Stimulated activated CD8-positive, alpha-beta memory T cell treated with anti-CD3 and anti-CD28 coated beads, Interleukin-2, amount 100 ng/mL, for 1 hour (primary cell): ENCODE data around the gene C2CD3.
"Not testable (repeated sequence)": the region's sequence is repeated elsewhere in the genome, so short reads cannot be mapped to it uniquely, and the experiment has no call there.

Experiments
- DNase-seq, 2 donors: peaks; one replicate each; pipeline ENCODE4 v3.0.0-alpha.2; 2020; ENCODE audit warnings: low read depth in 2 of 2

Gene C2CD3

DNA sequence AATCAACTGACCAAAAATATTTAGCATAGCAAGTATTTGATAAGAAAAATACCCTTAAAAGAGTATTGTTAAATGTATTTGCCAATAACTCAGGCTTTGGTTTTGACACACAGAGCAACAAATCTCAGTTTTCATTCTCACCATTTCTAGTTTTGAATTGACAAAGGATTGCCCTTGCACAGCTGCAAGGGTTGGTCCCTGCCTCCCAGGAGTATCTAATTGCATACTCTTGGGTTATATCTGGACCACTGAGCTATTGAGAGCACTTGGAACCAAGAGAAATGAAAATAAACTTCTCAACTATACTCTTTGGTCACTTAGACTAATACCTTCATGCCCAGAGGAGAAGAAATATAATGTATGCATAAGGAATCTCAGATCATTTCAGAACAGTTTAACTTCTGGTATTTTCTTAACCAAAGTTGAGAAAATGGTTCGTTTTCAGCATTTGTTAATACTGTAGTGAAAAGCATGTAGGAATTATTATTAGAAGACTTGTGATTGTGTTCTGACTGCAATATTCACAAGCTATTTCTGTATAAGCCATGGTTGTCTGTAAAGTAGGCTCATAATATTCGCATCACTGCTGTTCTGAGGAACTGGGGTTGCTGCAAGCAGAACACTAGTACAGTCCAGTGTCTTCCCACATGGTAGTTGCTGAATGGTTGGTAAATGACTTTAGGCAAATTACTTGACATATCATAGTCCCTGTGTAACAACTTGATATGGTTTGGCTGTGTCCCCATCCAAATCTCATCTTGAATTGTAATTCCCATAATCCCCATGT is 7.9 kb downstream of the C2CD3 start:
- DNase-seq, result no peak

DNA sequence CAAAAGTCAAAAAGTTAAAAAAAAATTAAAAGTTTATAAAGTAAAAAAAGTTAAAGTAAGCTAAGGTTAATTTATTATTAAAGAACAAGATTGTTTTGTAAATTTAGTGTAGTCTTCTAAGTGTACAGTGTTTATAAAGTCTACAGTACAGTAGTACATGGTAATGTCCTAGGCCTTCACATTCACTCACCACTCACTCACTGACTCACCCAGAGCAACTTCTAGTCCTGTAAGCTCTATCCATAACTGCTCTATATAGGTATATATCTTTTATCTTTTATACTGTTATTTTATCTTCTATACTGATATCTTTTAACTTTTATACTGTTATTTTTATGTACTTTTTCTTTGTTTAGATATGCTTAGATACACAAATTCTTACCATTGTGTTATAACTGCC is 11.2 kb downstream of the C2CD3 start:
- DNase-seq, result no peak

DNA sequence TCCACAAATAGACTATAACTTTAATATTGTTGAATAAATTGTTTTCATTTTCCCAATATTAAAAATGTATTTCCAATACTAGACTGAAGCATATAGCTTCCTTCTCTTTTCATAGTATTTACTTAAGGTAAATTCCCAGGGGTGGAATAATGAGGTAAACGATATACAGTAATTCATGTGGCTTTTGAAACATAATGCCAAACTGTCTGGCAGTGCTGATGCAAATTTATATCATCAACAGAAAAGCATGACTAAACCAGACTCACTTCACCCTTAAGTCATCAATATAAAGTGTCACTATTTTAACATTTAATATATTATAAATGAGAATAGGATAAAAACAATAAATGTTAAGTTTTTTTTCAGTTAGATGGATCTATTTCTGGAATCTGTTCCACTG is 13.6 kb downstream of the C2CD3 start:
- DNase-seq, result no peak

DNA sequence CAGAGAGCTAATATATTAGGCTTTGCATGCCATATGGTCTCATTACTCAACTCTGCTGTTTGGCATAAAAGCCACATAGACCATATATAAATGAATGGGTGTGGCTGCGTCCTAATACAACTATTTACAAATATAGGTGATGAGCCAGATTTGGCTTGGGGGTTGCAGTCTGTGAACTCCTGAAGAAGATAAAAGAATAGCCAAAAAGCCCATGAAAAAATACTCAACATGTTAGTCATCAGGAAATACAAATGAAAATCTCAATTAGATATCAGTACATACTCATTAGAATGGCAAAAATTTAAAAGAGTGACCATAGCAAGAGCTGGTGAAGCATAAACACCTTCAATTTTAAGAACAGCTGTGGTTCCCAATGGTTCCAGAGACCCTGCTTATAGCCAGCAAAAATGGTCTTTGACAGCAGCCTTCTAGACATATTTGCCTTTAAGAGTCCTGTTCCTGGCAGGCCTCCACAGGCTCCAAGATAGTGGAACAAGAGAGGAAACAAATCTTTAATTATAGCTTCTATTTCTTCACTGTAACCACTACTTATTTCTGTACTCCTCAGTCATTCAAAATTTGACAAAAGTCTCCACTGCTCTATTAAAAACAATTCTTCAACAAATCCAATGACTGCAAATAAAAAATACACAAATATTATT is 16.1 kb downstream of the C2CD3 start:
- no peak for DNase-seq

DNA sequence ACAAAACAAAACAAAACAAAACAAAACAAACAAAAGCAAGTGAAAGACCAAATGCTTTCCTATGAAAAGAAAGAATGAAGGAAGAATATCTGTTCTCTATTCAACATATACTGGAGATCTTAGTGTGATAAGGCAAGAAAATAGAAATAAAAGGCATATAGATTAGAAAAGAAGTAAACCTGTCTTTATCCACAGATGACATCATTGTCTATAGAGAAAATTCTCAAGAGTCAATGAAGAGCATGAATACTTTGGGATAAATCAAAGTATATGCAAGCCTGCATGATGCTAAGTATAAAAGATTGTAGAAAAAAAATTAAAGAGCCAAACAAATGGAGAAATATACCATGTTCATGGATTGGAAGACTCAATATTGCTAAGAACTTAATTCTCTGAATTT is 17.6 kb downstream of the C2CD3 start:
- no peak for DNase-seq

DNA sequence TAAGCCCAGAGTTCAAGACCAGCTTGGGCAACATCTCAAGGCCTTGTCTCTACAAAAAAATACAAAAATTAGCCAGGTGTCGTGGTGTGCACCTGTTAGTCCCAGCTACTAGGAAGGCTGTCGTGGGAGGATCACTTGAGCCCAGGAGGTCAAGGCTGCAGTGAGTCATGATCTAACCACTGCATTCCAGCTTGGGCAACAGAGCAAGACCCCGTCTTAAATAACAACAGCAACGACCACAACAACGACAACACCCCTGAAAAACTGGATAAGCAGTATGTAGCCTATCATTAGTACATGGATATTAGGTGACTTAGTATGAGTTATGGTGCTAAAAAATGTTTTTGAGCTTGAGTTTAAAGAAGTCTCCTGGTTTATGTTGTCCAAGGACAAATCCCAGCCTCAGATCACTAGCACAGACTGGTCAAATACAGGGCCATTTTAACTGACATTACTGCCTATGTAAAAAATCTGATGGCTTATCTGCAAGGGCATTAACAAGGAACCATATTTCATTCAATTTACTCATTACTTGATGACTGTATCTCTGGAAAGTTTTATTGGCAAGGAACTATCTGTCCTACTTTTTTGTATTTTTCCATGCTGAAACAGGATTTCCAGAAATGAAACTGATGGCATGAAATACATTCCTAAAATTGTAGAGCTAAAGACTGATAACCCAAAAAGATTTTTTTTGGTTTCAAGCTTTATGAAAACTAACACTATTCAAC is 23.4 kb downstream of the C2CD3 start:
- DNase-seq, result no peak

DNA sequence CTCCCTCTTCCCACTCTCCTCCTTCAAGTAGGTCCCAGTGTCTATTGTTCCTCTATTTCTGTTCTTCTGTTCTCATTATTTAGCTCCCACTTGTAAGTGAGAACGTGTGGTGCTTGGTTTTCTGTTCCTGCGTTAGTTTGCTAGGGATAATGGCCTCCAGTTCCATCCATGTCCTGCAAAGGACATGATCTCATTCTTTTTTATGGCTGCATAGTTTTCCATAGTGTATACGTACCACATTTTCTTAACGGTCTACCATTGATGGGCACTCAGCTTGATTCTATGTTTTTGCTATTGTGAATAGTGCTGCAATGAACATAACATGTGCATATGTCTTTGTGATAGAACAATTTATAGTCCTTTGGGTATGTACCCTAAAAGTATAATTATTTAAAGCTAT is 26.2 kb downstream of the C2CD3 start:
- DNase-seq, result no peak

DNA sequence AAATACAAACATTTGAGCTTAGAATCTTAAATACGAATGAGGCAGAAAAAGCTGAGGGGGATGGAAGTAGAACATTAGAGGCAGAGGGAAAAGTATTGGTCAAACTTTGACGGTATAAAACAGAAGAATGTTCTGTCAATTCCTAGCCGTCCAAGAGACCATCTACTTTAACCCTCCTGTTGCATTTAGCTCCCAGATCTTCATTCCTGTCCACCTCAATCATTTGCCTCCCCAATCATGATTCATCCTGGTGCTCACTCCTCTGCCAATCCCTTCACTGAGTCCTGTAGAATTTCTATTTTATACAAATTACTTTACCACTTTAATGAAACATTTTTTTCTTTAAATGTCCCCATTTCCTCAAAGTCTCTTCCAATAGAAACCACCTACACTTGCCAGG is 28.2 kb downstream of the C2CD3 start:
- DNase-seq, result no peak

DNA sequence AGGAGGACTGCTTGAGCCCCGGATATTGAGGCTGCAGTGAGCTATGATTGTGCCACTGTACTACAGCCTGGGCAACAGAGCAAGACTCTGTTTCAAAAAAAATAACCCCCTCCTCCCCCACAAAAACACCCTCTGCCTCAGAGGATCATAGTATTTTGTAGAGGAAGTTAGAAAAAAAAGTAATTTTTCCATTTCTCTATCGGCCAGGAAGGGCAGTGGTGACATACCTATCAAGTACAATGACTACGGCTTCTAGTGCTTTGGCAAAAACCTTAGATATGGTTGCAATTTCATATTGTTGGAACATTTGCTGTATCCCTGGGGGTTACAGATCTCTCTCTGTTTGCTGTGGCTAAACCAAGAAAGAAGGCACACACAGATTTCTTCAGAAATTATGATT is 28.9 kb downstream of the C2CD3 start:
- DNase-seq, result no peak

DNA sequence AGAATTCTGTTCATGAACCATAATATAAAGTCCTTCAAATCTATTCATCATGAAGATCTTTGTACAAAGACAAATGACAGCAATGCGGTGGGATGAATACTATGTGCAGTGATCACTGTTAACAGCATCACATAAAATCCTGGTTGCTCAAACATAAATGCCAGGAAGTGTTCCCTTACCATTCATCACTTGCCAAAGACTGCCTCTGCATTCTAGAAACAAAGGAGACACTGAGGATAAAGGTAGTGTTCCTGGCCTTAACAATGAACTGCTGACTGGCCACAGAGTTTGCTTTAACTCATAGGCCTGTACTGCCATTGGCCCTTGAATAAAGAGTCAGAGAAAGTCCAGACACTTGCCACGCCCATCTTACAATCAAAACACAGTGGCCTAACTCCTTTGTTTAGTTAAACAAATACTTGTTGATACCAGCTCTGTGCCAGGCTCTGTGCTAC is 29.5 kb downstream of the C2CD3 start:
- no peak for DNase-seq

DNA sequence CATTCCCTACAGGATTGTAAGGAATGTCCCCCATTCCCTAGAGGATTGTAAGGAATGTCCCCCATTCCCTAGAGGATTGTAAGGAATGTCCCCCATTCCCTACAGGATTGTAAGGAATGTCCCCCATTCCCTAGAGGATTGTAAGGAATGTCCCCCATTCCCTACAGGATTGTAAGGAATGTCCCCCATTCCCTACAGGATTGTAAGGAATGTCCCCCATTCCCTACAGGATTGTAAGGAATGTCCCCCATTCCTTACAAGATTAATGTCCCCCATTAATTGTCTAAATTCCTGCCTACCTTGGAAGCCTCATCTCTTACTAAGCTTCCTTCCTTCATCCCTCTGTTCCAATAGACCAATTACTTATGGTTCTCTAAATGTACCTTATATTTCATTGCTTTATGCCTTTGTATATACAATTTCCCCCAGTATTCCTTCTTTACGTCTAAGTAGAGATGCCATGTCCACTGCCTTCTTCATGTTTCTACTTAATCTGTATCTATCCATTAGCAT is 30.8 kb downstream of the C2CD3 start:
- not testable (repeated sequence) for DNase-seq

DNA sequence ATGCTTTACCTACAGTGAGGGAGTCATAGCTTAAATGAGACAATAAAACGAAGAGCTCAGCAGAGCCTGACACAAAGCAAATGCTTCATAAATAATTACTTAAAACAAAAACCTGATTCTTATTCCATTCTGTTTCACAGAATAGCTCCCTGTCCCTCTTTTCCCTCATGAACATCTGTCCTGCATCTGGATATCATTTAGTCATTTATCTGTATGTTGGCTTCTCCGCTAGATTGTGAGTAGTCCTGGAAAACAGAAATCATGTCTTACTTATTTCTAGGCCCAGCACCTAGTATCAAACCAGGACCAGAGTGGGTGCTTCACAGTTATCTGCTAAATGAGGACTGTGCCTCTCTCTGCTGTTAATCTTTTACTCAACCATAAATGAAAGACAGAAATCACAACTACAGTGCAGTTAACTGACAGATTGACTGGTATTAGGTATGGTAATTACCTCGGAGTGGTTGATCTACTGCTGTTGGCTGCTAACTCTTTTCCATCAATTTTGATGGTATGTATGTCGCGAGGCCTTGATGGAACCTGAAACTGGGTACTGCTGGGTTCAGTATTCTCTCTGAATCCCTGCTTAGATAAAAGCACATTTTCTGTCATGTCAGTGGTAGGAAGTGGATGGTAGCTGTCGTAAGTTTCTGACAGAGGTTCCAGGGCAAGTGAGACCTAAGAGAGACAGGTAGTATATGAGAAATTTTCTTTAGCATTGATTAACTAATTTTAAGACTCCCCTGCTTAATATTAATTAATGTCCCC is 31.5 kb downstream of the C2CD3 start:
- no peak for DNase-seq

DNA sequence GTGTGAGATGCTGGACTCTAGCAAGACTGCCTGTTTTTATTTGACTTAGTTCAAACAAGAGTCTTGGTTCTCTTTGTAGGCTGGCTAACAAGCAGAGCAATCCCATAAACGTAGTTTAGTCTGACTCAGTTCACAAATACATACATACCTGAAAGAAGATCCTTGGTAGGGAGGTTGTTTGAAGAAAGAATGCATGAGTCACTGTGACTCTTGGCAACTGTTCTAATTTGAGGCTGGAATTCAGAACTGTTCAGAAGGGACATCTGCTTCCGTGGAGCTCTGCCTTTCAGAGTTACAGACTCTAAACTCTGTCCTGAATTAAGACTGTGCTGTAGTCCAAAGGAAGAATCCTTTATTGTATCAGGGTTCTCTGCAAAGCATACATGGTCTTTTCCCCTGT is 32.2 kb downstream of the C2CD3 start:
- no peak for DNase-seq

DNA sequence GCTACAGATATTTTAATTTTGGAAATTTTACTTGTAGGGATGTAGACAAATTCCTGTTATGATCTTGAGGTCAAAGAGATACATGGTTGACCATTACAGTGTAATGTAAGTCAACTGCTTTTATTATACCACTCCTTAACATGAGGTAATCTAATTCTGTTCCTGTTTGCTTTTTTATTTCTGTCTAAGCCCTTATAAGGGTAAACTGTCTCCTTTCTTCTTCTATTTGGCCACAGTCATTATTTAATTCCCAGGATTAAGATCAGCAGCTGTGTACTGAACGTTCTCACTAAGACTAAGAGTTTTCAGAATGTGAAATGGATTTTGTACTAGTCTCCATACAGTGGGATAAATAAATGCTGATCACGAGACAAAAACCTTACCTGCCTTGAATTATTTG is 32.8 kb downstream of the C2CD3 start:
- DNase-seq, result no peak

DNA sequence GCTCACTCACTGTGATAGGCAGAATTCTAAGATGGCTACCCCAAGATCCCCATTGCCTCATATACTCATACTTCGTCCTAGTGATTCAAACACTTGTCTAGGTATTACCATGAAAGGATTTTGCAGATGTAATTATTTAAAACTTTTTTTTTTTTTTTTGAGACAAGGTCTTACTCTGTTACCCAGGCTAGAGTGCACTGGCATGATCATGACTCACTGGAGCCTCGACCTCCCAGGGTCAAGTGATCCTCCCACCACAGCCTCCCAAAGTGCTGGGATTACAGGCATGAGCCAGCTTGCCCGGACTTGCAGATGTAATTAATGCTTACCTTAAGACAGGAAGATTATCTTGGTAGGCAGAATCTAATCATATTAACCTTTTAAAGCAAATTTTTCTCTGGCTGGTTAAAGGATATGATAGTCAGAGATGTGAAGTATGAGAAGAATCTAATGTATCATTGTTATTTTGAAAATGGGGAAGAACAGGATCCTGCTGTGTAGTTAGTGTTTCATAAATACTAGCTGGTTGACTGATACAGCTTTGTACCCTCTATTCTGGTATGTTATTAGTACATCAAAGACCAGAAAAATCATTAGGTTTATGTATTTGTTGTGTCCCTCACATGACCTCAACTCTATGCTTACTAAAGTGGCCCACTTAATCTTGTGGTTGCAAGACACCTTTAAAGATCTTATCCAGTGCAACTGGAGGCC is 35.5 kb downstream of the C2CD3 start:
- DNase-seq, result no peak

DNA sequence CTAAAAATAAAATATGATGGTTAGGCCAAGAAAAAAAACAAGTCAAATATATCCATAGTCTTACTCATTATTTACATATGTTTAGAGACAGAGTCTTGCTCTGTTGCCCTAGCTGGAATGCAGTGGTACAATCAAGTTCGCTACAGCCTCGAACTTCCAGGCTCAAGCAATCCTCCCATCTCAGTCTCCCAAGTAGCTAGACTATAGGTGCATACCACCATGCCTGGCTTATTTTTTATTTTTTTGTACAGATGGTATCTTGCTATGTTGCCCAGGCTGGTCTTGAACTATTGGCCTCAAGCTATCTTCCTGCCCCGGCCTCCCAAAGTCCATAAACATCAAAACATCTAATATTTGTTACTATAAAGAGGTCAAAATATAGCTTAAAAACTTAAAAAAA is 36.1 kb downstream of the C2CD3 start:
- DNase-seq, result no peak

DNA sequence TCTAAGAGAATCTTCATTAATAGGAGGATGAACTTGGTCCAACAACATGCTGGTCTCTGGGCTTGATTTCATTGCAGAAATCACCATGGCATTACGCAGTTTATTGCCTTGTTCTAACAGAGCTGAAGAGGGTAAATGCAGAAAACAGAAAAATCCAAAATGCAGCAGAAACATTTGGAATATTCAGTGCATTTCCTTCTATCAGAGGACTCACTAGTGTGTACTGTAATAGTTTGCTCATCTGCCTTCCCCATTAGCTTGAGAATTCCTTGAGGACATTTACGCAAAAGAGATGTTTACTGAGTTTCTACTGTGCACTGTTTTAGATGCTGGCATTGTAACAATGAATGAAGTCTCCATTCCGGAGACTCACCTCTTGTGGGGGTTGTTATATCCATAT is 37.4 kb downstream of the C2CD3 start:
- DNase-seq, result no peak

DNA sequence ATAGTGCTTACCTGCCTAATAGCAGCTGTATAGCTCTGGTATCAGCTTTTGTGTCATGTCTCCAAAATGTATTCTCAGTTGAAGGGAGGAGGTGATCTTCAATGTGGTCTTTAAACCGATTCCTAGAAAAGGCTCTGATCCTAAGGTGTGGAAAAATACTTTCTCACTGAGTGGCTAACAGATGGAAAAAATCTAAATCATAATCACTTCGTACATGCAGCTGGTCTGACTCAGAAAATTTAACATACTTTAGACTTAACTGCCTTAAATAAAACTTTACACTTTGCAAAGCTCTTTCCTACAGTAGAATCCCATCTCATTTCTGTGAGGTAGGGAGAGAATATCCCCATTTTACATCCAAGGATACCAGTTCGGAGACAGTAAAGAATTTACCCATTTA is 38.0 kb downstream of the C2CD3 start:
- DNase-seq, result no peak

DNA sequence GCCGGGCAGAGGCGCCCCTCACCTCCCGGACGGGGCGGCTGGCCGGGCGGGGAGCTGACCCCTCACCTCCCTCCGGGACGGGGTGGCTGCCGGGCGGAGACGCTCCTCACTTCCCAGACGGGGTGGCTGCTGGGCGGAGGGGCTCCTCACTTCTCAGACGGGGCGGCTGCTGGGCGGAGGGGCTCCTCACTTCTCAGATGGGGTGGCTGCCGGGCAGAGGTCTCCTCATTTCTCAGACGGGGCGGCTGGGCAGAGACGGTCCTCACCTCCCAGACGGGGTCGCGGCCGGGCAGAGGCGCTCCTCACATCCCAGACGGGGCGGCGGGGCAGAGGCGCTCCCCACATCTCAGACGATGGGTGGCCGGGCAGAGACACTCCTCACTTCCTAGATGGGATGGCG is 41.7 kb downstream of the C2CD3 start:
- DNase-seq, result not testable (repeated sequence)

DNA sequence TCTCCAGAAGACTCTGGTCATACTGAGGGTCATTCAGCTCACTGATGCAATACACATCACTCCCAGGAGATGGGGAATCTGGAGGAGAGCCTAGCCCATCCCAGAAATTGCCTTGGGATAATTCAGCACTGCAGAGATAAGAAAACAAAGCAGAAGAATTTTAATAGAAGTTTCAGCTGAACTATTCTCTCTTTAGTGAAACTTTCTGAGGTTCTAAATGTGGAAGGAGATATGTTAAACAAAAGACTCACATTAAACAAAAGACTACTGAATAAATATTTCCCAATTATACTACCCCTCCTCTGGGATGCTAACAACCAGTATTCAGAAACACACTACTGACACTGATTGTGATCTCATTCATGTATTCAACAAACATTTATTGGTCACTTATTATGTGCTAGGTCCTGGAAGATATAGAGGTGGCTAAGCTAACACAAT is 47.8 kb downstream of the C2CD3 start:
- no peak for DNase-seq

DNA sequence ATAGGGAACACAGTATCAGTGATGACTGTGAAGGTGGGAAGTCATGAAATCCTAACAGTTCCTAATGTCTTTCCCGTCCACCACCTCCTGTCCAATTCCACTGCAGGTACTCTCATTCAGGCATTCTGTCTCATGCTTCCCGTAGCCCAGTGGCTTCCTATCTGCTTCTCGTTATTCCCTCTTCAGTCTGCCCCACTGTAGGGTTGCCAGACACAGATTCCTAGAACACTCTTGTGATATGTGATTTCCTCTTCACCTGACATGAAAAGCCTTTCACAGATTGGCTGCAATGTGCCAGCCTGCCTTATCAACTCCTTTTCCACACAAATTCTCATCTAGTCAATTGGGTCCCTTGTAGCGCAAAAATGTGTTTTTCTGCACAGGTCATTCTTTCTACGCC is 49.0 kb downstream of the C2CD3 start:
- DNase-seq, result no peak
